PC-9 (cell line): ENCODE data around the gene TNNI3K. TPM values are rescaled to one million over a fixed set of nuclear protein-coding genes. Genes with fewer than 3 reads are reported as not detected.

ENCODE experiments used
- BruUV-seq: library from RNA; stranded (reverse); fragments of 400-500 nt; replicated peaks from 2 replicates; lab custom pipeline; 2021; lab: Mats Ljungman, UMichigan
- CTCF ChIA-PET: fragments of 300-600 bp; sonication (Branson Sonifier 250); formaldehyde crosslinking; loops from one replicate; lab custom pipeline; 2022; ENCODE audit warnings: antibody characterized with exemption; lab: Charles Lee
- POLR2A ChIA-PET: fragments of 300-600 bp; sonication (Branson Sonifier 250); formaldehyde crosslinking; loops from one replicate; lab custom pipeline; 2022; ENCODE audit warnings: antibody characterized with exemption; ENCODE audit not compliant: unreplicated experiment; lab: Charles Lee
- DNase-seq, 2 experiments: peaks; one replicate each; pipeline versions ENCODE4 v3.0.0 to v3.0.0-alpha.2; 2015 to 2022; ENCODE audit warnings: mixed read lengths in 1 of 2
- H2AFZ ChIP-seq: fragments of 200-600 bp; sonication (generic); 2 replicates; pipeline ENCODE4 v1.8.1; 2017; ENCODE audit warnings: antibody characterized with exemption
- H3F3A ChIP-seq: fragments of 200-600 bp; sonication (generic); 2 replicates; pipeline ENCODE4 v1.8.1; 2017; ENCODE audit warnings: antibody characterized with exemption, mild to moderate bottlenecking, low read depth; ENCODE audit not compliant: insufficient read depth
- H3K27ac ChIP-seq: fragments of 200-600 bp; sonication (generic); 2 replicates; pipeline ENCODE4 v1.6.1; 2016; ENCODE audit warnings: mixed run types
- H3K27me3 ChIP-seq: fragments of 200-600 bp; sonication (generic); 2 replicates; pipeline ENCODE4 v1.6.1; 2016; ENCODE audit warnings: low read depth, mixed run types; ENCODE audit not compliant: insufficient read depth
- H3K36me3 ChIP-seq: fragments of 200-600 bp; sonication (generic); 2 replicates; pipeline ENCODE4 v1.6.1; 2016; ENCODE audit warnings: low read depth, mixed run types
- H3K4me1 ChIP-seq: fragments of 200-600 bp; sonication (generic); replicated peaks from 2 replicates; pipeline ENCODE4 v1.6.1; 2016; ENCODE audit warnings: mixed run types; ENCODE audit not compliant: insufficient read depth
- H3K4me2 ChIP-seq: fragments of 200-600 bp; sonication (generic); 2 replicates; pipeline ENCODE4 v1.6.1; 2017; ENCODE audit warnings: mixed run types
- H3K4me3 ChIP-seq: fragments of 200-600 bp; sonication (generic); 2 replicates; pipeline ENCODE4 v1.6.1; 2016; ENCODE audit warnings: mixed run types
- H3K79me2 ChIP-seq: fragments of 200-600 bp; sonication (generic); 2 replicates; pipeline ENCODE4 v1.6.1; 2017; ENCODE audit warnings: low read depth, mixed run types
- H3K9me2 ChIP-seq: fragments of 200-600 bp; sonication (generic); 2 replicates; pipeline ENCODE4 v1.8.1; 2017; ENCODE audit warnings: mild to moderate bottlenecking; ENCODE audit not compliant: insufficient read depth
- H3K9me3 ChIP-seq: fragments of 200-600 bp; sonication (generic); 2 replicates; pipeline ENCODE4 v1.8.1; 2016; ENCODE audit warnings: low read depth; ENCODE audit not compliant: insufficient read depth
- H4K20me1 ChIP-seq: fragments of 200-600 bp; sonication (generic); 2 replicates; pipeline ENCODE4 v1.8.1; 2017; ENCODE audit not compliant: insufficient read depth
- EZH2 ChIP-seq: fragments of 200-600 bp; sonication (generic); IDR thresholded peaks from 2 replicates; pipeline ENCODE4 v1.8.0; 2017; ENCODE audit warnings: antibody characterized with exemption, low read depth
- intact Hi-C: fragments of 100-400 bp; cut with micrococcal nuclease; formaldehyde crosslinking; loops from one replicate; pipeline ENCODE4 v1.10.0; 2022; ENCODE audit not compliant: unreplicated experiment
- total RNA-seq: library from RNA; stranded (reverse); gene quantifications from 2 replicates; pipeline ENCODE4 v1.2.3, GENCODE V29; 2021
- TF ChIP-seq, protein P1 (sequence below): fragments of 200-600 bp; sonication (generic); conservative IDR thresholded peaks from 2 replicates; pipeline ENCODE4 v1.6.1; 2017; ENCODE audit warnings: mixed run types, antibody characterized with exemption, mild to moderate bottlenecking, moderate library complexity

Gene TNNI3K
- total RNA-seq, 1 experiment from 2014 or later: 1.4 TPM

DNA sequence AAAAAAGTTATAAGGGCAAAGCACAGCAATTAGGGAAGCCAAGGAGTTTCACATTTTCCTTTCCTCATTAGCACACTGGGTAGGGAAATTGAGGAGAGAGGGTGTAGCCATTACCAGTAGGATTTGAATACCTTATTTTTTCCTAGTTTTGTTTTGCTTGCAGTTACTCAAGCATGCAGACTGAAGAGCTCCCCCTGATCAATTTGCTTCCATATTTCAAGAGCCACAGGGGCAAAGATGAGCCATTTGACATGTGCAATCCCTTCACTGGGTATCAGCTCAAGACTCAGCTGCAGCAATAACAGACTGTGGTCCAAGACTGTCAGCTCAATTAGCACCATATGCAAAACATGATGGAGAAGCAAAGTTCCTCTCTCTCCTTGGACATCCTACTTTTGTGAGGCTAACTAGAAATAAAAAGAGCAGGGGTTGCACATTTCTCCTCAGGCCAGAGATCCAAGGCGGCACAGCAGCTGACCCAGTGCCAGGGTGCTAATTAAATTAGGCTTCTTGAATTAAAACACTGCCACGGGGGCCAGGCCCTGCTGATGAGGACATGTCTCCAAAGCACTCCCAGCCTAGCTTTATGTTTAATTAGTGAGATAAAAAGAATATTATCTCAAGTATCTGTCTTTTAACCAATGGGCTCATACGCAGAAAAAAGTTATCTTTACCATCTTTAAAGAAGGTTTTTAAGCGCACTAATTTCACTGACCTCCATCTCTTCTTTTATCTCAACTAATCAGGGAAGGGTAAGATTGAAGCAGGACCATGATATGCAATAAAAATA is 314.0 kb downstream of the TNNI3K start:
- H3K27me3 ChIP-seq: no peaks in the 10 kb centered on the region
- CTCF ChIA-PET: no interaction called here
- H3F3A ChIP-seq: no peaks in the 10 kb centered on the region
- H2AFZ ChIP-seq: no peak overlapping the region
- no peak overlapping the region for H3K27ac ChIP-seq
- DNase-seq: no peak
- H3K4me2 ChIP-seq: no peak overlapping the region
- H3K79me2 ChIP-seq: no peaks in the 10 kb centered on the region
- no peak for TF ChIP-seq EZH2
- TF ChIP-seq, protein P1, sequence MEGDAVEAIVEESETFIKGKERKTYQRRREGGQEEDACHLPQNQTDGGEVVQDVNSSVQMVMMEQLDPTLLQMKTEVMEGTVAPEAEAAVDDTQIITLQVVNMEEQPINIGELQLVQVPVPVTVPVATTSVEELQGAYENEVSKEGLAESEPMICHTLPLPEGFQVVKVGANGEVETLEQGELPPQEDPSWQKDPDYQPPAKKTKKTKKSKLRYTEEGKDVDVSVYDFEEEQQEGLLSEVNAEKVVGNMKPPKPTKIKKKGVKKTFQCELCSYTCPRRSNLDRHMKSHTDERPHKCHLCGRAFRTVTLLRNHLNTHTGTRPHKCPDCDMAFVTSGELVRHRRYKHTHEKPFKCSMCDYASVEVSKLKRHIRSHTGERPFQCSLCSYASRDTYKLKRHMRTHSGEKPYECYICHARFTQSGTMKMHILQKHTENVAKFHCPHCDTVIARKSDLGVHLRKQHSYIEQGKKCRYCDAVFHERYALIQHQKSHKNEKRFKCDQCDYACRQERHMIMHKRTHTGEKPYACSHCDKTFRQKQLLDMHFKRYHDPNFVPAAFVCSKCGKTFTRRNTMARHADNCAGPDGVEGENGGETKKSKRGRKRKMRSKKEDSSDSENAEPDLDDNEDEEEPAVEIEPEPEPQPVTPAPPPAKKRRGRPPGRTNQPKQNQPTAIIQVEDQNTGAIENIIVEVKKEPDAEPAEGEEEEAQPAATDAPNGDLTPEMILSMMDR: no peak
- no peaks in the 10 kb centered on the region for H4K20me1 ChIP-seq
- H3K9me3 ChIP-seq: no peaks in the 10 kb centered on the region
- no peaks in the 10 kb centered on the region for H3K36me3 ChIP-seq
- no peaks in the 10 kb centered on the region for H3K9me2 ChIP-seq
- H3K4me3 ChIP-seq: no peak overlapping the region
- no TSS peak for BruUV-seq
- no peaks in the 10 kb centered on the region for H3K4me1 ChIP-seq
- POLR2A ChIA-PET: no interaction called here
- intact Hi-C loops: no loop called here

DNA sequence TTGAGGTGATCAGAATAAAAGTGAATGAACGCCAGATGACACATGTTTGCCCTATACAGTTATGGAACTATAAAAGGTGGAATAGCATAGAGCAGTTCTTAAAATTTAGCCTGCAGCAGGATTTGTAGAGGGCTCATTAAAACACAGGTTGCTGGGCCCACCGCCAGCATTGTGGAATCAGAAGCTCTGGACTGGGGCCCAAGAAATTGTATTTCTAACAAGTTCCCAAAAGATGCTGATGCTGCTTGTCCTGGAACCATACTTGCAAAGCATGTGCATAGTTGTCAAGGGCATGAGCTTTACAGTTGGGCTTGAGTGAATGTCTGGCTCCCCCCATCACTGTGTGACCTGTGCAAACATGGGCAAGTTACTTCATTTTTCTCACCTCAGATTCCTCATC is 314.7 kb downstream of the TNNI3K start:
- ChIA-PET CTCF (no interaction called here), POLR2A (no interaction called here)
- Histone ChIP-seq H3K27me3 (peaks cover 7% of the 10 kb centered on the region), H3K36me3 (no peaks in the 10 kb centered on the region), H3K4me1 (no peaks in the 10 kb centered on the region), H2AFZ (no peak overlapping the region), H3K4me3 (no peak overlapping the region), H4K20me1 (no peaks in the 10 kb centered on the region), H3K4me2 (no peak overlapping the region), H3K27ac (no peak overlapping the region), H3F3A (no peaks in the 10 kb centered on the region), H3K79me2 (no peaks in the 10 kb centered on the region), H3K9me2 (no peaks in the 10 kb centered on the region), H3K9me3 (no peaks in the 10 kb centered on the region)
- no TSS peak for BruUV-seq
- TF ChIP-seq, protein P1: no peak
- TF ChIP-seq EZH2: no peak
- intact Hi-C loops: no loop called here
- no peak for DNase-seq

DNA sequence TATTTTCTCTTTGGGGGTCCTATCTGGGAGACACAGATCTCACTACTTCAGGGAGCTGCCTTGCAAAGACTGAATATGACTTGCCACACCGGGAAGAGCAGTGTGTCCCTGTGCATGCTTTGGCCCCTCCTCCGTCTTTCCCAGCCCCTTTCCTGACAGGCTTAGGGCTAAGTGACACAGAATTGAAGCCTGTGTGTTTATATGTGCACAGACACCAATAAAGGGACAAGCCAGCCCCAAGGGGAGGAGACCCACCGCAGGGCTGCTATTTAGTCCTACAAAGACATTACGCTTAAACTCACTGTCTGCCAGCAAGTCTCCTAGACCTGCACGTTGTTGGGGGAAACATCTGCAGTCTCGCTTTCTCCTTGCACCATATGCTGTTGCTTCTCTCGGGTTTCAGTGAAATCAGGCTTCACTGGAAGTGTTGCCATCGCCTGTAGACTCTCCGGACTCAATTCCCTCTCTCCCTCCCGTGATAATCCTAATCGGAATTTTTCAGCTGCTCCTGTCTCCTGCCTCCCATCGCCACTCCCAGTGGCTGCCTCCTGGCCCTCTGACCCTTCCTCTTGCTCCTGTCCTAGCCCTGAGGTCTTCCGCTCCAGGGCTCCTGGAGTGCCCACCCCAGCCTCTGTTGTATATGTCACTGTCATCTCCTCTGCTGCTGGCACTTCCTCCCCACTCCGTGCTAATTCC is 335.8 kb downstream of the TNNI3K start:
- Histone ChIP-seq H3K9me2 (no peaks in the 10 kb centered on the region), H3F3A (no peaks in the 10 kb centered on the region), H3K4me3 (no peak overlapping the region), H3K36me3 (no peaks in the 10 kb centered on the region), H3K27ac (no peak overlapping the region), H3K9me3 (no peaks in the 10 kb centered on the region), H3K79me2 (no peaks in the 10 kb centered on the region), H3K4me2 (no peak overlapping the region), H3K27me3 (0 out of 2 replicates have a peak, but pooled peaks cover 3% of the 10 kb centered on the region), H4K20me1 (no peaks in the 10 kb centered on the region), H2AFZ (no peak overlapping the region; the same call in 1 of the 2 replicates), H3K4me1 (no peaks in the 10 kb centered on the region)
- no TSS peak for BruUV-seq
- DNase-seq: no peak
- TF ChIP-seq, protein P1: no peak
- no peak for TF ChIP-seq EZH2
- POLR2A ChIA-PET: no interaction called here
- CTCF ChIA-PET: no interaction called here
- intact Hi-C loops: no loop called here
